Peyer's patch (tissue), 4 donors: ENCODE measurements around the gene C3orf62. TPM values are rescaled to one million over a fixed set of nuclear protein-coding genes. Genes with fewer than 3 reads are reported as not detected.
"Not testable (repeated sequence)": the region's sequence is repeated elsewhere in the genome, so short reads cannot be mapped to it uniquely, and the experiment has no call there.

ENCODE experiments used
- DNase-seq, 3 donors: peaks; one replicate each; pipeline ENCODE4 v3.0.0-alpha.2; 2017 to 2019
- H3K27ac ChIP-seq, 4 donors: fragments of 200-600 bp; sonication (generic); one replicate each; pipeline ENCODE4 v1.5.1; 2016 to 2019
- H3K27me3 ChIP-seq, 2 donors: fragments of 200-600 bp; sonication (generic); one replicate each; pipeline ENCODE4 v1.5.1; 2019
- H3K36me3 ChIP-seq, 3 donors: fragments of 200-600 bp; sonication (generic); one replicate each; pipeline ENCODE4 v1.5.1; 2016 to 2019
- H3K4me1 ChIP-seq, 4 donors: fragments of 200-600 bp; sonication (generic); one replicate each; pipeline ENCODE4 v1.5.1; 2016 to 2019
- H3K4me3 ChIP-seq, 4 donors: fragments of 200-600 bp; sonication (generic); 1 replicate in 3 of 4; 2 replicates in 1 of 4; pipeline ENCODE4 v1.5.1; 2016 to 2019; ENCODE audit warnings: mild to moderate bottlenecking in 1 of 4
- H3K9me3 ChIP-seq, 4 donors: fragments of 200-600 bp; sonication (generic); one replicate each; pipeline ENCODE4 v1.5.1; 2016 to 2019; ENCODE audit warnings: mild to moderate bottlenecking in 1 of 4
- CTCF ChIP-seq, 6 experiments: fragments of 450-650 bp in 4 of 6; fragments of 200-600 bp in 2 of 6; sonication (generic) in 1 of 6; IDR thresholded peaks; one replicate each; pipeline ENCODE4 v1.5.1; 2017 to 2019; ENCODE audit warnings: antibody characterized with exemption in 6 of 6, mild to moderate bottlenecking in 3 of 6, moderate library complexity in 1 of 6
- POLR2A ChIP-seq, 2 donors: fragments of 450-650 bp; IDR thresholded peaks; one replicate each; pipeline ENCODE4 v1.5.1; 2017; ENCODE audit warnings: antibody characterized with exemption in 2 of 2, mild to moderate bottlenecking in 2 of 2, moderate library complexity in 2 of 2
- total RNA-seq, 4 donors: library from RNA; depleted of rRNA; stranded (reverse); fragments of >200 nt; gene quantifications; one replicate each; pipeline ENCODE4 v1.1.0, GENCODE V29; 2016

The C3orf62 gene
- total RNA-seq, 4 donors from 2014 or later = 4.4 to 24.8 (median 5.3) TPM

GRCh38 chr3:49255112-49255511 lies 21.9 kb downstream of the C3orf62 start:
- Histone ChIP-seq H3K4me3 (no peak overlapping the region), H3K36me3 (no peaks in the 10 kb centered on the region), H3K27me3 (no peaks in the 10 kb centered on the region), H3K9me3 (no peaks in the 10 kb centered on the region), H3K27ac (no peak overlapping the region), H3K4me1 (no peaks in the 10 kb centered on the region)
- peak in 1 of 3 donors; percentile 6 for DNase-seq
- TF ChIP-seq CTCF (IDR thresholded peaks at IDR 0.05) (no peak), POLR2A (IDR thresholded peaks at IDR 0.05) (no peak)

DNA sequence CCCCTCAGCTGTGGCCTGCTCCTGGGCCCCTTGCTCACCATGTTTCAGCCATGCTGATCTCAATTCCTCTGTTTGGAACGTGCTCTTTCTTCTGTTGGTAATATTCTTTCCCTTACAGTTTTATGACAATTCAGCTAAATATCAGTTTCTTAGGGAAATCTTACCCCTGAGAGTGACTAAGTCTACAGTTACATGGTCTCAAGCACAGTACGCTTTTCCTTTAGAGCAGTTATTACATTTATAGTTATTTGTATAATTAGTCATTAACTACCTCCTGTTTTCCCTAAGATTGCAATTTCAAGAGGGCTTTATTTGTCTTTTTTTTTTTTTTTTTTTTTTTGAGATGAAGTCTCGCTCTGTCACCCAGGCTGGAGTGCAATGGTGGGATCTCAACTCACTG lies 23.5 kb downstream of the C3orf62 start:
- DNase-seq = no peak
- Histone ChIP-seq H3K4me1 (peaks cover 0 to 7% (median 0%) of the 10 kb centered on the region in 4 donors), H3K9me3 (no peaks in the 10 kb centered on the region), H3K36me3 (no peaks in the 10 kb centered on the region), H3K27me3 (no peaks in the 10 kb centered on the region), H3K27ac (no peak overlapping the region), H3K4me3 (no peak overlapping the region)
- TF ChIP-seq CTCF (IDR thresholded peaks at IDR 0.05) (no peak), POLR2A (IDR thresholded peaks at IDR 0.05) (no peak)

DNA sequence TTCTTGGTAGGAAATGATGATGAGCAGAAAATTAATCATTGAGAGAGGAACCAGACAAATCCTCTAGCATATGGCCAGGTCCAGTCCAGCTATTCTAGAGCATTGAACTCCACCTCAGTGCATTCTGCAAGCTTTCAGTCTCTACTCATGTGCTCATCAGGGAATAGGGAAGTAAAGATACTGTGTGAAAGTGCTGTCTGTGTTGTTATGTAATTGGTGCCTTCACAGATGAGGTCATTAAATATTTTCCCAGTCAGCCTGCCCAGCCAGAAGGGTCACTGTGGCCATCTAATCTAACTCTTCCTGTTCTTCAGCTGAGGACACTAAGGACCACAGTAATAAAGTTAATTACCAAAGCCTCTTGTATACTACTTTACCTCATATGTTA lies 28.2 kb downstream of the C3orf62 start:
- TF ChIP-seq CTCF (IDR thresholded peaks at IDR 0.05) (no peak), POLR2A (IDR thresholded peaks at IDR 0.05) (no peak)
- no peaks in the 10 kb centered on the region for H3K9me3 ChIP-seq
- H3K4me1 ChIP-seq = peaks cover 0 to 12% (median 0%) of the 10 kb centered on the region in 4 donors
- H3K27me3 ChIP-seq = no peaks in the 10 kb centered on the region
- peak overlapping the region in 2 of 4 donors; percentile 2 to 47 for H3K27ac ChIP-seq
- peak in 1 of 3 donors; percentile 44 for DNase-seq
- H3K36me3 ChIP-seq = no peaks in the 10 kb centered on the region
- H3K4me3 ChIP-seq = no peak overlapping the region

- H3K27me3 ChIP-seq = no peaks in the 10 kb centered on the region
- no peaks in the 10 kb centered on the region for H3K9me3 ChIP-seq
- DNase-seq = peak in 1 of 3 donors; percentile 44
- H3K4me1 ChIP-seq = peaks cover 0 to 12% (median 0%) of the 10 kb centered on the region in 4 donors
- no peak overlapping the region for H3K4me3 ChIP-seq
- H3K36me3 ChIP-seq = no peaks in the 10 kb centered on the region
- TF ChIP-seq POLR2A (IDR thresholded peaks at IDR 0.05) = no peak
- TF ChIP-seq CTCF (IDR thresholded peaks at IDR 0.05) = no peak
- H3K27ac ChIP-seq = no peak overlapping the region
Measured at GRCh38 chr3:49244581-49245205, 32.3 kb downstream of the C3orf62 start.

GRCh38 chr3:49240091-49240490 lies 36.9 kb downstream of the C3orf62 start:
- H3K9me3 ChIP-seq, H3K4me3 ChIP-seq, H3K27ac ChIP-seq, H3K4me1 ChIP-seq, H3K36me3 ChIP-seq, DNase-seq, H3K27me3 ChIP-seq: not testable (repeated sequence)

DNA sequence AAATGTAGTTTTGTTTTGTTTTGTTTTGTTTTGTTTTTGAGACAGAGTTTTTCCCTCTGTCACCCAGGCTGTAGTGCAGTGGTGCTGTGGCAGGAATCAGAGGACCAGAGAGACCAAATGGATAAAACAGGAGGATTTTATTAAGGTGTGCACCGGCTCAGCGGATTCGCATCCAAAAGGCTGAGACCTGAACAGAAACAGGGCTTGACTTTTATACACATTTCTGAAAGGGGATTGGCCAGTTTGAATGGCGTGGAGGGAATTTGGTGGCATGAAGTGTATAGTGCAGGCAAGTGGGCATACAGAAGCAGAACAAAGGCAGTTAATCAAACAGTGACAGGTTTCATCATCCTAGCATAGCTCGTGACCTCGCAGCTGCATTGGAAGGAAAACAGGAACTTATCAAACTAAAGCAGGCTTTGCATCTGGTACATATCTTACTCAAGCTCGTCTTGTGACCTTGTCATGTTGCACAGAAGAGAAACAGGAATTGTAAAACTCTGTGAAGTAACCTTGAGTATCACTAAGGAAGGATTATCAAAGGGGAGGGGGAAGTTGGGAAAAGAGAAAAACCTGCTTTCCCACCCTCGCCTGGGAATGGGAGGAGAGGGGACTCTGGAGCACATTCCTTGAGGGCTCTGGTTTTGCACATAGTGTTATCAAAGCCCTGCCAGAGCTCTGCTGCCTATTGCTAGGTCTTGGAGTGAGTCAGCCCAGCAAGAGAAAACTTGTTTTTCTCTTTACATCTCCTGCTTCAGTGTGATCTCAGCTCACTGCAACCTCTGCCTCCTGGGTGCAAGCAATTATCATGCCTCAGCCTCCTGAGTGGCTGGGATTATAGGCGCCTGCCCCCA lies 38.5 kb downstream of the C3orf62 start:
- TF ChIP-seq POLR2A (IDR thresholded peaks at IDR 0.05) (no peak), CTCF (IDR thresholded peaks at IDR 0.05) (no peak)
- DNase-seq = peak in 2 of 3 donors; percentile 22 to 69
- peak overlapping the region; percentile 11 to 53 (median 47) for H3K27ac ChIP-seq

More for the DNA sequence above, 38.5 kb downstream of the C3orf62 start:
- Histone ChIP-seq H3K4me1 (no peaks in the 10 kb centered on the region), H3K4me3 (no peak overlapping the region), H3K9me3 (peaks cover 0 to 8% (median 3%) of the 10 kb centered on the region in 4 donors), H3K27me3 (no peaks in the 10 kb centered on the region), H3K36me3 (no peaks in the 10 kb centered on the region)
